CD4-positive, alpha-beta T cell treated with Interleukin-15 for 1 hour (primary cell): ENCODE measurements around the gene OR51B5.
"Not testable (repeated sequence)": the region's sequence is repeated elsewhere in the genome, so short reads cannot be mapped to it uniquely, and the experiment has no call there.

Experiments
- DNase-seq: peaks from one replicate; pipeline ENCODE4 v3.0.0-alpha.2; 2020

OR51B5 gene, protein sequence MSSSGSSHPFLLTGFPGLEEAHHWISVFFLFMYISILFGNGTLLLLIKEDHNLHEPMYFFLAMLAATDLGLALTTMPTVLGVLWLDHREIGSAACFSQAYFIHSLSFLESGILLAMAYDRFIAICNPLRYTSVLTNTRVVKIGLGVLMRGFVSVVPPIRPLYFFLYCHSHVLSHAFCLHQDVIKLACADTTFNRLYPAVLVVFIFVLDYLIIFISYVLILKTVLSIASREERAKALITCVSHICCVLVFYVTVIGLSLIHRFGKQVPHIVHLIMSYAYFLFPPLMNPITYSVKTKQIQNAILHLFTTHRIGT

DNA sequence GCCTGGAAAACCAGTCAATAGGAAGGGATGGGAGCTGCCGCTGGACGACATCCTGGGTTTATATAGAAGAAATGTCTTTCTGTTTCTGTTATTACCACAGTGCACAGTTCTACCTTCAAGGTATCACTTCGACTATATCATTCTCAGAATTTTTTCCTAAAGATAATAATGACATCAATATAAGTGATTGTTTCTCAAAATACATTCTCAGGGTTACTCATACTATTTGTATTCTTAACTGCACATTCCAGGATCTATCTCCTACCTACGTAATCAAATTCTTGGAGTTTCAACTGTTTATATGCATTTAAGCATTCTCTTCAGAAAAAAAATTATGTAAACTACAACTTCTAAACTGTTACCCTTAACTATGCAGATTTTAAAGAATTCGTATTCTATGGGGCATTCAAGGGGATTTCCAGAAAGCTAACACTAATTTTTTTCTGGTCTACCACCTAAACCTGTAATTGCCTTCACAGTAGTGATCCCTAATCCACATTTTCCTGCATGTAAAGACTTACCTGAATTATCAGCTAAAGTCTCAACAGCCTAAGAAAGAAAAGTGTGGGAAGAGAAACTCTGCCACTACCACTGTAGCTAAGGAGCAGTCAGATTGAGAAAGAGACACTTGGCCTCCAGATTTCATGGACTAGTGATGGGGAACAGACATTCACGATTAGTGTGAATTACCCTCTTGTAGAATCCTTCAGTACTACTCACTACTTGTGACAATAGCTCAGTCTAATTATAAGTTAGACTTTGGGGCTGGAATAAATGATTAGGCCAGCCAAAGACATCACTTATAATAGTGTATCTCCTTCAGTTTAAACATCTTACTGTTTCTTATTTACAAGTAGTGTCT lies at the start of gene OR51B5:
Gene OR51B5 (minus strand): TSS at position 51 of the 862 bp plus-strand sequence. CDS start 0 bp downstream, at position 51.
- DNase-seq, result no peak

DNA sequence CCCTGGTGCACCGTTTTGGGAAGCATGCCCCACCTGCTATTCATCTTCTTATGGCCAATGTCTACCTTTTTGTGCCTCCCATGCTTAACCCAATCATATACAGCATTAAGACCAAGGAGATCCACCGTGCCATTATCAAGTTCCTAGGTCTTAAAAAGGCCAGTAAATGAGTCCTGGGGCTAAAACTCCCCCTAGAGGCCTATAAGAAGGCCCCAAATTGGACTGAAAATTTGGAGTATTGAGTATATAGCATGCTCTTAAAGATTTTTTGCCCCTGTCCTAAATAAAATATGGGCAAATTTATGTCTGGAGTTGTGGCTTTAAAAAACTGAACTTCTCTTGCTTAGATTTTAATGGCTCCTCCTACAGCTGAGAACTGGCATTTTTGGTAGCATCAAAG lies 46.9 kb upstream of the OR51B5 start:
- no peak for DNase-seq

- no peak for DNase-seq
Observed at GRCh38 chr11:5384335-5384734, 41.0 kb upstream of the OR51B5 start.

GRCh38 chr11:5383576-5383975 lies 40.3 kb upstream of the OR51B5 start, which contains the start of gene OR51M1:
TSS of gene OR51M1 (plus strand) at chr11:5383812. CDS start at chr11:5389399, 5,587 bp downstream.
- no peak for DNase-seq

DNA sequence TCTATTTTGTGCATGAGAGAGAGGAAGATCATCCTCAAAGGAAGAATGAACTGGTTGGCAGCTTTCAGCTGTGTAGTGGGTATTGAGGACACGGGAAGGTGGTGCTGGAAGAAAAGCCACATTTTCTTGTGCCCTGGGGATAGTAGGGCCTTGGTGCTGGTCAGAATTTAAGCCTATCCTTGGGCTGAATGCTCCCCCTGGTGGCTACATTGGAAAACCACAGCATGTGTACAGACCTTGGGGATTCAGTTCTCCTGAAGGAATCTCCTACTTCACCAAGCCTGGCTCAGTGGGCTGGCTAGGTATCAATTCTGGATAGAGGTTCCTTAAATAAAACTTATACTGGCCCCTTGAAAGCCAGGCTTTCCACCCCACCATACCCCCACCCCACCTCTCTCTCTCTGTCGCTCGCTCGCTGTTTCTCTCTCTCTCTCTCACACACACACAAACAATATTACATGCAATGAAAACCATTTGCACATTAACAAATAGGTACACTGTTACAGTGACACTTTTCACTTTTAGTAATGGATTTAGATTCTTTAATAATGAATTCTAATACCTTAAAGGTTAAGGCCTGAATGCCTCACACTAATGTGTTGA lies 37.5 kb upstream of the OR51B5 start:
- DNase-seq, result no peak

- no peak for DNase-seq
Observed at GRCh38 chr11:5369789-5370188, 26.5 kb upstream of the OR51B5 start.

GRCh38 chr11:5368502-5369043 lies 25.2 kb upstream of the OR51B5 start:
- no peak for DNase-seq

DNA sequence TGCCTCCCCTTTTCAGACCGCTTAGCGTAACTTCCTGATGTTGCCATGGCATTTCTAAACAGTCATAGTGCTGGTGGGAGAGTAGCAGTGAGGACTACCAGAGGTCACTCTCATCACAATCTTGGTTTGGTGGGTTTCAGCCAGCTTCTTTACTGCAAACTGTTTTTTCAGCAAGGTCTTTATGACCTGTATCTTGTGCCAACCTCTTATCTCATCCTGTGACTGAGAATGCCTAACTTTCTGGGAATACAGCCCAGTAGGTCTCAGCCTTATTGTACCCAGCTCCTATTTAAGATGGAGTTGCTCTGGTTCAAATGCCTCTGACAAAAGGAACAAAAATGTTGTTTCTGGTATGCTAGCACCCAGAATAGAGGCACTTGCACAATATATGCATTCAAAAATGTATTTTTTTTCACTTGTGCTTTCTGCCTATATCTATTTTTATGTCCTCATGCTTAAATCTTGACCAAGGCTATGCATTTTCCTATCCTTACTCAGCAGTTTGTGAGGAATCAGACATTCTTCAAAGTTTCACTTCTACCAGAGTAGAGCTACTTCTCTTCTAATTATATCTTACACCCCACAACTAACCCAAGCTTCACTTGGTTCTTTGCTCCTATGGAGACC lies 24.2 kb upstream of the OR51B5 start:
- DNase-seq, result no peak

GRCh38 chr11:5366856-5367255 lies 23.5 kb upstream of the OR51B5 start:
- DNase-seq, result no peak

DNA sequence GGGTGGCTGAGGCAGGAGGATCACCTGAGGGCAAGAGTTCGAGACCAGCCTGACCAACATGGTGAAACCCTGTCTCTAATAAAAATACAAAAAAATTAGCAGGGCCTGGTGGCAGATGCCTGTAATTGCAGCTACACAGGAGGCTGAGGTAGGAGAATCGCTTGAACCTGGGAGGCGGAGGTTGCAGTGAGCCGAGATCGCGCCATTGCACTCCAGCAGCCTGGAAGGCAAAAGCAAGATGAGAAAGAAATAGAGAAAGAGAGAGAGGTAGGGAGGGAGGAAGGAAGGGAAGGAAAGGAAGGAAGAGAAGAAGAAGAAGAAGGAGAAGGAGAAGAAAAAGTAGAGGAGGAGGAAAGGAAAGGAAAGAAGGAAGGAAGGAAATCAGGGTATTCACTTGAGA lies 23.0 kb upstream of the OR51B5 start:
- DNase-seq, result not testable (repeated sequence)

- no peak for DNase-seq
Observed at GRCh38 chr11:5364214-5364613, 20.9 kb upstream of the OR51B5 start.

GRCh38 chr11:5363679-5364078 lies 20.4 kb upstream of the OR51B5 start:
- no peak for DNase-seq

DNA sequence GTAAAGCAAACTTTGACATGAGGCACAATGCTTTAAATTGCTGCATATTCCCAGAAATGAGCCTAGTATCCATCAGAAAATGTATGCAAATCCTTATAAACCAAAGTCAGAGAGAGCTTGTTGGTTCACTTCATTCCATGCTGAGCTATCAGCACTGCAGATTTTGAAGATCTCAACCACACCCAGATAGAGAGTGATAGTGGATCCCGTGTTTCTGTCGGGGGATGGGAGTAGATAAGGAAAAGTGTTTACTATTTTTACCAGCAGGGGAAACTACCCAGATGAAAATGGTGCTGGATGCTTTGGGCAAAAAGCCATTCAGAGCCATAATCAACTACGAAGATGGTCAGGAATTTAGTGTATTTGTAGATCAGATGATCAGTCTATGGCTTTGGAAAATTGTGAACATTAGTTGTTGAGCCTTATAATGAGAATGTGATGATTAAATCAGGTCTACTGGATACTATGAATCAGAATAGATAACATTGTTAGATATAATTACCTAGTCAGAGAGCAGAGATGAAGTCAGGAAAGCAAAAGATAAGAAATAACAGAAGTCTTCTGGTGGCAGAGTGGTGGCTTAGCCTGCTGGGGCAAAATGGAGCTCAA lies 18.8 kb upstream of the OR51B5 start:
- no peak for DNase-seq

GRCh38 chr11:5356031-5356430 lies 12.7 kb upstream of the OR51B5 start:
- DNase-seq, result not testable (repeated sequence)

DNA sequence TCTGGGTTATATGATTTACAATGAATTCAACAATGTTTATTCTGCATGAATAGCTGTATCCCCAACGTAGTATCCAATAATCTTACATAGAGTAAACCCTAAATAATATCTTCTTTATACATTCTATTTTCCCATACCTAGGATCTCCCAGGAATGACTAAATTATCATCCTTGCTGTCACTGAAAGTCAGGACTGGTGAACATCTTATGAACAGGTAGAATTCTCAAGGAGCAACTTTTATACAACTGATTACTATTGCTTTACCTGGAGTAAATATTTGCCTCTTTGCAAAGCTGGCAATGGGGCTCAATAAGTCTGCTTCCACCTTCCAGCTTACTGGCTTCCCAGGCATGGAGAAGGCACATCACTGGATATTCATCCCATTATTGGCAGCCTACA lies 7.9 kb upstream of the OR51B5 start, which contains the start of gene OR51B6:
Gene OR51B6 (plus strand): TSS at position 301 of the 400 bp plus-strand sequence. CDS start 0 bp downstream, at position 301.
- DNase-seq, result no peak

DNA sequence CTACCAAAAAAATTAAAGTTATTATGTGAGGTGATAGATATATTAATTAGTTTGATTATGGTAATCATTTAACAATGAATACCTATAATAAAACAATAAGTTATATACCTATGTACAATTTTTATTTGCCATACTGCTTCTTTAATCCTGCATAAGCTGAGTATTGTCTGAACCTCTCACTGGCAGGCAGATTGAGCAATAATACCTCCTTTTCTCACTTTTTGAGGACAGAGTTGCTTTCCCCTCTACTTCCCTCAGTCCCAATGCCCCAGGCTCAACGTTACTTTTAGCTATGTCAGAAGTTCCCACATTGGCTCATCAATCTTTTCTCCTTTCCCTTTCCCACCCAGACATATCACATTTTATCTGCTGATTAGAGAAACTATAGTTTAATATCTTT lies 6.2 kb upstream of the OR51B5 start:
- DNase-seq, result no peak

- no peak for DNase-seq
Observed at GRCh38 chr11:5348551-5349194, 5.3 kb upstream of the OR51B5 start.

DNA sequence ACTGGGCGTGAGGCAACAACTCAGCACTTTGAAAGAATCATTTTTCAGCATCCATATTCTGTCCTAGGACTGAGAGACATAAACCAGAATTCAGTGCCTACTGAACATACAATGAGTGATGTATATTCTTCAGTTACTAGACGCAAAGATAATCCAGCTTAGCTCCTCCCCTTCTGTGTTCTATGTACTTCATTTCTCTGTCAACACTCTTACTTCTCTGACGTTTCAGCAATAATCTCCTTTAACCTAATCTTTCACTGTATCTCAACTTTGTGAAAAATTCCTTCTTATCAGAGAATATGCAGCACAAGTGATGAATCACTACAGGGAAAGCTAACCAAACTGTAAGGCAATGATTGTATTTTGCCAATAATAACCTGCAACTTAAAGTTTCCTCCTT lies 2.5 kb upstream of the OR51B5 start:
- DNase-seq, result no peak

DNA sequence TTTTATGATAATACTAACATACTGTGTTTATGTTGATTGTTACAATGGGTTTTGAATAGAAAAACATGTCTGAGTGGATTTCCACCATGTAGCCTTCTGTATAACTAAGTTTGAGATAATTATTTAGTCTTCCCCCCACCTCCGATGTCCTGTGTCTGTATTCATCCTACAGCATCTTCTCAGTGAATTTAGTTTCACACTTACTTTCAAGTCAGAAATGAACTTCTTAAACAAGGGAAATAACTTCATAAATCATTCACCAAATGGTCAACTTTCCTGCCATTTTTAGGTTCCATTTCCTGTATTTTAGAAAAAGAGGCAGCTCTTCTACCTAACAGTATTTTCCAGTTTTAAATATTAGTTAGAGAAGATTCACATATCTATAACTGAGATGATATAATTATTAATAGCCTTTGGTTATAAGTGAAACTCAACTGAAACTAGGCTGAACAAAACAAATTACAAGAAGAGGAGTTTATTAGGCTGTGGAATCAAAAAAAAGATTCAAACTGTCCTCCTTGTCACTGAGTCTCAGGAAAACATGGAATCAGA lies 3.5 kb downstream of the OR51B5 start:
- DNase-seq, result no peak

GRCh38 chr11:5337253-5337652 lies 6.1 kb downstream of the OR51B5 start:
- DNase-seq, result not testable (repeated sequence)

GRCh38 chr11:5336331-5336730 lies 7.0 kb downstream of the OR51B5 start:
- DNase-seq, result no peak
